Activated CD8-positive, alpha-beta memory T cell treated with anti-CD3 and anti-CD28 coated beads for 1 hour (primary cell): ENCODE results near the gene TLE3.
A peak's percentile ranks its signal among the peaks of the same experiment; 100 is the strongest.
"Not testable (repeated sequence)": the region's sequence is repeated elsewhere in the genome, so short reads cannot be mapped to it uniquely, and the experiment has no call there.

Source experiments
- DNase-seq, 2 donors: peaks; one replicate each; pipeline ENCODE4 v3.0.0-alpha.2; 2020; ENCODE audit warnings: low read depth in 1 of 2; ENCODE audit errors: extremely low read depth in 1 of 2

The TLE3 gene

DNA sequence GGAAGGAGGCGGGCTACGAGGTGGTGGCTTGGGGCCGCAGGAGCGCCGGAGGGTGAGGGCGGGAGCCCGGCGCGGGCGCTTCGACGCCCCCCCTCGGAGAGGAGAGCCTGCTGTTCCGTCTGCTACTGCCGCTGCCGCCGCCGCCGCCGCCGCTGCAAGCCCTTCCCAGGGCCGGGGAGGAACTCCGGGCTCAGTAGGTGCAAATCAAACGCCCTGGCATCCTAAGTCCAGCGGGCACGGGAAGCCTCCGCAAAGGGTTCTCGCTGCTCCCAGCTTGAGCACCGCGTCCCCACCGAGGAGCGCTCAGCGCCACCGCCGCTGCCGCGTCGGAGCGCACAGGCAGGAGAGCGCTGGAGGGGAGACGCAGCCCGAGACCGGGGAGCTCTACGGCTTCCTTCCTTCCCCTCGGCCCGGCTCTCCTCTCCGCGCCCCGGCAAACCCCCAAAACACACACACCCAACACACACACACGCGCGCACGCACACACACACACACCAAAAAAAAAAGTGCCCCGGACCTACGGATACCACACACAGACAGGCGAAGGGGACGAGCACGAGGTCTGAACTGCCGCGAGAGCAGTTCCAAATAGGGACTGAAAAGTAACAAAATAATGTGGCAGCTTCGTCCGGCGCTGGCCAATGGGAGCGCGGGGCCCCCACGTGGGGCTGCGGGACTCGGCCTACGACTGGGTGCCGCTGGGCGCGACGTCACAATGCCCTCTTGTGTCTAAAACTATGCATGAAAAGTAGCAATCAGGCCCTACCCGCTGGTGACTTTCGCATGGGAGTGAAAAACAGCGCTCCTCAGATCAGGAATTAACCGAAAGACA is at the start of gene TLE3:
Gene TLE3 (minus strand): TSS at position 597 of the 832 bp plus-strand sequence. CDS start 1,119 bp downstream, outside the sequence.
- DNase-seq: peak; percentile 93 to 97

DNA sequence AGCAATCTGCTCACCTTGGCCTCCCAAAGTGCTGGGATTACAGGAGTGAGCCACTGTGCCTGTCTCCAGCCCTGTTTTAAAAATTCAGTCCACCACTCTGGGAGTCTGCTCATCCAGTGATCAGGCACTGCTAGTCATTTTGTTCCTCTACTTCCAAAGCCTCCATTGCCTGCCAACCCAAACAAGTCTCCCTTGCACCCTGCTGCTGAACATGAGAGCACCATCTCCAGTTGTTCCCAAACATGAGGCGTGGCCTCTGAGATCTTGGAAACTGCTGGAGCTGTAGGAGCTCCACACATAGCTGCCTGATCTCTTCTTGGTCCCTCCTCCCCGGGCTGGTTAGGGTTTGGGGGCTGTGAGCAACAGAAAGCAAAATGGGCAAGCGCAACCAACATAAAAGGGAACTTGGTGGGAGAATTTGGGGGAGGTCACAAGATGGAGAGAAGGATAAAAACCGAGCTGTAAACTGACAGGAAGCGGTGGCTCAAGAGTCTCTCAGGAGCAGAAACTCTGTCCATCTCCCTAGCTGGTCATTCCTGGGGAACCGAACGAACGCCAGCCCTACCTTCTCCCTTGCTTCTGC is 49.6 kb upstream of the TLE3 start:
- DNase-seq: no peak

DNA sequence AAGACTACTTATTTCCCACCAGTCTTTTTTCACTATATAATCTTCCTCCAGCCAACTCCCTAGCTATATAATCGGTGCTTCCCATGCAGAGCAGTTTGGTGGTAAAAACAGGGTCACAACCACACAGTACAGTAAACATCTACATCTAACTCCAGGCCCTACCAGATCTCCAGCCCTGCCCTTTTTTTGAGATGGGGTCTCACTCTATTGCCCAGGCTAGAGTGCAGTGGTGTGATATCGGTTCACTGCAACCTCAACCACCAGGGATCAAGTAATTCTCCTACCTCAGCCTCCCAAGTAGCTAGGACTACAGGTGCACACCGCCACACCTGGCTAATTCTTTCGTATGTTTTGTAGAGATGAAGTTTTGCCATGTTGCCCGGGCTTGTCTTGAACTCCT is 49.1 kb upstream of the TLE3 start:
- DNase-seq: no peak

DNA sequence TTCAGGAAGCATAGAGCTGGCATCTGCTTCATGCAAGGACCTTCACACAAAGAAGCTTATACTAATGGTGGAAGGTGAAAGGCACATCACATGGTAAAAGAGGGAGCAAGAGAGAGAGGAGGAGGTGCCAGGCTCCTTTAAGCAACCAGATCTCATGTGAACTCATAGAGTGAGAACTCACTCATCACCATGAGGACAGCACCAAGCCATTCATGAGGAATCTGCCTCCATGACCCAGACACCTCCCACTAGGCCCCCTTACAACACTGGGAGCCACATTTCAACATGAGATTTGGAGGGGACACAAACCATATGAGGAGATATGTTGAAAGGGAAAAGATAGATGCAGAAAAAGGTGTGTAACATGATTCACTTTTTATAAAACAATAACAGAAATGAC is 48.4 kb upstream of the TLE3 start:
- no peak for DNase-seq

DNA sequence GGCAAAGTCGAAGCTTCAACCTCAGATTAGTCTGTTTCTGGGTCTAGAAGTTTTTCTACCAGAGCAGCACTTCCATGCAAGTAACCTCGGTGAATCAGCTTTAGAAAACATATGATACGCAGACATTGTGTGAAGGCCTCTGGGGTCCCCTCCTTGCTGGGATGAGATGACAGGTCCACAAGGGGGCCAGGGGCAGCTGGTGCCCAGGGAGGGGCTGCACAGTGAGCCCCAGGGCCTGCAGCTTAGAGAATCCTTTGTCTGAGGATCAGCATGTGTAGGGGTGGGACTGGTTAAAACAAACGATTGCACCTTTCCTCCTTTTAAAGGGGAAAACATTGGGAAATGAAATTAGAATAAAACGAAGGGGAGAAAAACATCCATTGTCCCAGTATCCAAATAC is 47.5 kb upstream of the TLE3 start:
- DNase-seq: no peak

GRCh38 chr15:70142322-70143191 is 44.8 kb upstream of the TLE3 start:
- DNase-seq: no peak

GRCh38 chr15:70142072-70142321 is 44.3 kb upstream of the TLE3 start:
- DNase-seq: no peak

- DNase-seq: no peak
These were observed 43.8 kb upstream of the TLE3 start for GRCh38 chr15:70141376-70142071.

- DNase-seq: no peak
These were observed 43.0 kb upstream of the TLE3 start for GRCh38 chr15:70140543-70141375.

DNA sequence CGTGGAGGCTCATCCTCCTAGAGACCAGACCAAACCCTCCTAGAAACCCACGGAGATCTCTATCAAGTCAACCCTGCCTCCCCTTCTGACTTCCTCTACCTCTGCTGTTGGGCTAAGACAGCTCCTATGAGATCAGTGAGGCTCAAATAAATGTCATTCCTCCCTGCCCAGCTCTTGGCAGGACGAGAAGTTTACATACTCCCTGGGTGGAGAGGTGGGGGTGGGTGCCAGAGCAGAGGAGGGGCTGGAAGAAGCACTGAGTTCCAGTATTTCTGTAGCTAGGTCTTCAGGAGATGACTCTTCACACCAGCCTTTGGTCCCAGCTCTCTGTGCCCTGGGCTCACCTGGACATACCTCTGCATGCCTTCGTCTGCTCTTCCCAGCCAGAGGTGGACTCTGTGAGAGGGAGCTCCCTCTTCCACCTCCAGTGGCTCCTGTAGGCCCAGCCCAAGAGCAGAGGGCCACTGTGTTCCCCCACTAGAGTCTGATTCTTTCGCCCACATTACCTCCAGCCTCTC is 42.4 kb upstream of the TLE3 start:
- no peak for DNase-seq

DNA sequence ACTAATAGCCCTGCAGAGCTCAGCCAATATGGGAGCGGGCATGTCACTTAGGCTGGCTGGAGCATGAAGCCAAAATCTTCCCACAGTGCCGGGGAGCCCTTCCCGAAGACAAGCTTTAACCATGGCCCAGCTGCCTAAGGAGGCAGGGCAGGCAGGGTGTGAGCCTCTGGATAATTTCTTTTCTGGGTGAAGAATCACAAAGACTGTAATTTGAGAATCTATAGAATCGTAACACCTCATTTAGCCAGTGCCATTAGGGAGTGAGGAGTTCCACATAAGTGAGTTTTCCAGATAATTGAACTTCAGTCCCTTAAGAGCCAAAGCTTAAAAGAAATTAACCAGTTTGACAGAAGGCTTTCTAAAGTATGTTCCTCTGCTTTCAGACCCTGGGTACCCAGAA is 40.2 kb upstream of the TLE3 start:
- no peak for DNase-seq

GRCh38 chr15:70137021-70137420 is 39.3 kb upstream of the TLE3 start:
- DNase-seq: not testable (repeated sequence)

- no peak for DNase-seq
These were observed 36.2 kb upstream of the TLE3 start for GRCh38 chr15:70133781-70134421.

- no peak for DNase-seq
These were observed 35.6 kb upstream of the TLE3 start for GRCh38 chr15:70133296-70133695.

DNA sequence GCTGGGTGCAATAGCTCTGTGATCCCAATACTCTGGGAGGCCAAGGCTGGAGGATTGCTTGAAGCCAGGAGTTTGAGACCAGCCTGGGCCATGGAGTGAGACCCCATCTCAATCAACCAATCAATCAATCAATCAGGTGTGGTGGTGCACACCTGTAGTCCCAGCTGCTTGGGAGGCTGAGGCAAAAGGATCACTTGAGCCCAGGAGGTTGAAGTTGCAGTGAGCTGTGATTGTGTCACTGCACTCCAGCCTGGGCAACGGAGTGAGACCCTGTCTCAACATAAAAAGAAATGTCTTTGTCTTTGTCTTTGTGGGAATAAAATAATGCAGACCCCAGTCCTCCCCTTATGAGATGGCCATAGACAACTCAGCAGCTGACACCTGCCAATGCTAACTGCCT is 34.9 kb upstream of the TLE3 start:
- no peak for DNase-seq

- no peak for DNase-seq
These were observed 34.4 kb upstream of the TLE3 start for GRCh38 chr15:70132139-70132538.

DNA sequence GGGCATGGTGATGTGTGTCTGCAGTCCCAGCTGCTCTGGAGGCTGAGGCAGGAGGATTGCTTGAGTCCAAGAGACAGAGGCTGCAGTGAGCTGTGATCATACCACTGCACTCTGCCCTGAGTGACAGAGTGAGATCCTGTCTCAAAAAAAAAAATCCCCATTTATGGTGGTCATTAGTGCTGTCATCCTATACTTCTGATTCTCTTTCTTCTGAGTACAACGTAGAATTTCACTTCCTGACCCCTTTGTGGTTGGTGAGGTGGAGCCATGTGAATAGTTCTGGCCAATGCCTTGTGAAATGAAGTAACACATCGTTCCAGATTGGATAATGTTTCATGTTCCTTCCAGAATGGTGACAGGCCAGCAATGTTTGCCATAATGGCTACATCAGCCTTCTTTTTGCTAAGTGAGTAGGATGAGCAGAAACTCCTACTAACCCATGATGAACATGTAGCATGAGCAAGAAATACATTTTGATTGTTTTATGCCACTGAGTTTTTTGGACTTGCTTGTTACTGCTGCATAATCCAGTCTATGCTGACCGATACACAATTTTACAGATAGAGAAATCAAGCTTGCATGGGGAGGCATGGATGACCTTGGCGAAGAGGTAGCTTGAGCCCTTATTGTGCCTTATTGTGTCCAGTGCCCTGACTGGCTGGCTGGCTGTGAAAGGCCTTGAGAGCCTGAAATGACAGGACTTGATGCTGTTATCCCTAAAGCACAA is 30.9 kb upstream of the TLE3 start:
- no peak for DNase-seq

DNA sequence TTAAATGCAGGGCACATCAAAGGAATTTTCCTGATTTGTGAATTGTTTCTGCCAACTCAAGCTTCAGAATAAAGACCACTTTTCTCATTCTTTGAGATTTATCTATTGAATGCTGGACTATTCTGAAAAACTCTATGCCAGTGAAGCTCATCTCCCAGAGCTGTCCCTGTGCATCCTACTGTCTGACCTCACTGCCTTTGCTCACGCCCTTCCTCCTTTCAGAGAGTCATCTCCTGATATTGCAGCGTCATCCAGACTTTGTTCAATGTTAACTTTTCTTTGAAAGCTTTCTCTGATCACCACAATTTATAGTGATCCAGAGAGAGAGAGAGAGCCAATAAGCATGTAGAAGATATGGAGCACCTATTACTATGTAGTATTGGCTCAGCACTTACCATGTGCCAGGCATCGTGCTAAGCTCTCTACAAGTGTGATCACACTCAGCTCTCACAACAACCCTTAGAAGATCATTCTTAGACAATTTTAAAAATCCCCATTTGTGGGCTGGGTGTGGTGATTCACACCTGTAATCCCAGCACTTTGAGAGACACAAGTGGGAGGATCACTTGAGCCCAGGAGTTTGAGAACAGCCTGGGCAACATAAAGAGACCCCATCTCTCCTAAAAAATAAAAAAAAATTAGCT is 30.2 kb upstream of the TLE3 start:
- no peak for DNase-seq
